Measurements from ENCODE around the gene MRPL48.
"Not testable (repeated sequence)": the region's sequence is repeated elsewhere in the genome, so short reads cannot be mapped to it uniquely, and the experiment has no call there.

The MRPL48 gene

GRCh38 chr11:73779084-73779902, 8.4 kb upstream of the MRPL48 start:
- peak; percentile 90 to 94 for DNase-seq (ENCODE audit: low read depth in 2 of 2, low spot score in 1 of 2)

DNA sequence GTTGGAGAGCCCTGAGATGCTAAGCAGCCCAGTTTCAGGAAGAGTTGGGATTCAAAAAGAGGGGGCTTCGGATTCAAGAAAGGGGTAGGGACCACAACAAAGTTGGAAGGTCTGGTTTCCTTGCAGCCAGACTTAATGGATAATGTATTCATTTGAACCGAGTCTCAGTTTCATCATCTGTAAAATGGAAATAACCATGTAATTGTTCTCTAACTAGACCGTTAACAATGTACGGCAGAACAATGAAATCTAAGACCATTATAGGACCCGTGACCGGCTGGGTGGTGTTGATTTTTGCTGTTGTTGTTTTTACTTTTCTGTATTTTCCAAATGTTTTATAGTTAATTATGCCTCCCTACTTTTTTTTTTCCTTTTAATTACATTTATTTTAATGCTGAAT, 6.4 kb upstream of the MRPL48 start:
- DNase-seq (ENCODE audit: low read depth in 2 of 2, low spot score in 1 of 2) = no peak

DNA sequence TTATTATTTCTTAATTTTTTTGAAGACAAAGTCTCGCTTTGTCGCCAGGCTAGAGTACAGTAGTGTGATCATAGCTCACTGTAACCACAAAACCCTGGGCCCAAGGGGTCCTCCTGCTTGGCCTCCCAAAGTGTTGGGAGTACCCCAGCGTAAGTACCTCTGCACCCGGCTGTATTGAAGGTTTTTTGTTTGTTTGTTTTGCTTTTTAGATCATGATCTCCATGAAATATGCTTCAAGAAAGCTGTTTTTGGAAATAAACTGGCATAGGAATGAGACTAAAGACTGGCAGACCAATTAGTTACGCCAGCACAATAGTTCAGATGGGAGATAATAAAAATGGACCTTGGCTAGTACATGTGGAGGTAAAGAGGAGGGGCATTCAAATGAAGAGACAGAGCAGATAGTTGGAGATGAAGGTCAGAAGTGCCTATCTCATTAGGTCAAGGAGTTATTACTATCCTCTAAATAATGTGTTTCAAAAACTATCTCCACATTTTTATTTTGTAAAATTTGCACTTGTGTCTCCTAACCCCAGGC, 4.1 kb upstream of the MRPL48 start:
- DNase-seq (ENCODE audit: low read depth in 2 of 2, low spot score in 1 of 2) = no peak

DNA sequence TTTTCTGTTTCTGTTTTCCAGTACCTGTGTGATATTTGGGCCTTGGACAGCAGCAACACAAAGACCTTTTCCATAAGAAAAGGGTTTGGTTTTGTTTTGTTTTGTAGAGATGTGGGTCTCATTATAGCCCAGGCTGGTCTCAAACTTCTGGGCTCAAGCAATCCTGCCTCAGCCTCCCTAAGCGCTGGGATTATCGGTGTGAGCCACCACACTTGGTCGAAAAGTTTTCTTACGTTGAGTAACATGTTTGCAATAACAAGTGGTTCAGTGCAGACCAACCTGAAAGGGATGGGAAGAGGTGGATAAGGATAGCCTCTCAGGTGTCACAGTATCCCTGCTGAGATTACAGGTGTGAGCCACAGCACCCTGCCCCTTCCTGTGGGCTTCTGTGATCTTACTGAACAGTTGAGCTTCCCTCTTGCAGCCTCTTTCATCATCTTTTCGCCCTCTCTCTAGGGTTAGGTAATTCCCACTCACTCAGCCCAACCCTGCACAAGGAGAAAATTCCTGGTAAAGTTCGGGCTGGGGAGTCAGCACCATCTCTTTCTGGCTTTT, 3.5 kb upstream of the MRPL48 start:
- no peak for DNase-seq (ENCODE audit: low read depth in 2 of 2, low spot score in 1 of 2)

- no peak for DNase-seq (ENCODE audit: low read depth in 2 of 2, low spot score in 1 of 2)
Observed at GRCh38 chr11:73784734-73785133, 2.9 kb upstream of the MRPL48 start.

DNA sequence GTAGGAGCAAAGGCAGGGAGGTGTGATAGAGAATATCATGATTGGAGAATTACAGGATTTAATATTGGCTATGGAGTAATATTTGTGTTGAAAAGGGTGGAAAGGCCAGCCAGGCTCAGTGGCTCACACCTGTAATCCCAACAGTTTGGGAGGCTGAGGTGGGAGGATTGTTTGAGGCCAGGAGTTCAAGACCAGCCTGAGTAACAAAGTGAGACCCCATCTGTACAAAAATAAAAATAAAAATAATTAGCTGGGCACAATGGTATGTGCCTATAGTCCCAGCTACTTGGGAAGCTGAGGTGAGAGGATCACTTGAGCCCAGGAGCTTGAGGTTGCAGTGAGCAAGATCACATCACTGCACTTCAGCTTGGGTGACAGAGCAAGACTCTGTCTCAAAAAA, 2.2 kb upstream of the MRPL48 start:
- not testable (repeated sequence) for DNase-seq (ENCODE audit: low read depth in 2 of 2, low spot score in 1 of 2)

DNA sequence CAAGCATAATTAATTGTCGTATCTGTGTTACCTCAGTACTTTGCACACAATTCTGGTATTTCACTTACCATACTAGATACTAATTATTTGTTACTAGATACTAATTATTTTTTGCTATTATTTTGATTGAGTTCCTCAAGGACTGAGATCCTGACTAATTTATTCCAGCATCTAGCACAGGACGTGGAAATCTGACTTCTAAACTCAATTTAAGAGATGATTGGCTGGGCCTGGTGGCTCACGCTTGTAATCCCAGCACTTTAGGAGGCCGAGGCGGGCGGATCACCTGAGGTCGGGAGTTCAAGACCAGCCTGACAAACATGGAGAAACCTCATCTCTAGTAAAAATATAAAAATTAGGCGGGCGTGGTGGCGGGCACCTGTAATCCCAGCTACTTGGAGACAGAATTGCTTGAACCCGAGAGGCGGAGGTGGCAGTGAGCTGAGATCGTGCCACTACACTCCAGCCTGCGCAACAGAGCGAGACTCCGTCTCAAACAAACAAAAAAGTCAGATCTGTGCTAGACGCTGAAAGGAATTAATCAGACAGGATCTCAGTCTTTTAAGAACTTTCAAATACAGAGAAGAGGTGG, 527 bp upstream of the MRPL48 start:
- no peak for DNase-seq (ENCODE audit: low read depth in 2 of 2, low spot score in 1 of 2)

DNA sequence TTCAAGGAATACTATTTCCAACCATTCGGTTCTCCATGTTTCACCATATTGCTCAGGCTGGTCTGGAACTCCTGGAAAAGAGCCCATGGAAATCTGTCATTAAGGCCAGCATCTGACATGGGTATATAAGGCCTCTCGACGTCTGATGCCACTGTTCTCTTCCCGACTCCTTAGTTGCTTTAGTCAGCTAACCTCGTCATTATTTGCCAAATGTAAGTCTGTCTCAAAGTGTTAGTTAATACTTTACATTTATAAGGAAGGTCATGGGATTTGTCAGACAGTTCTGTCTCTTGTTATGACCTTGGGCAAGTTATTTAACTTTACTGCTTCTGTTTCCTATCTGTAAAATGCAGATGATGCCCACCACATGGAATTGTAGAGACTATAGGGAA, 1.6 kb downstream of the MRPL48 start:
- no peak for DNase-seq (ENCODE audit: low read depth in 2 of 2, low spot score in 1 of 2)

DNA sequence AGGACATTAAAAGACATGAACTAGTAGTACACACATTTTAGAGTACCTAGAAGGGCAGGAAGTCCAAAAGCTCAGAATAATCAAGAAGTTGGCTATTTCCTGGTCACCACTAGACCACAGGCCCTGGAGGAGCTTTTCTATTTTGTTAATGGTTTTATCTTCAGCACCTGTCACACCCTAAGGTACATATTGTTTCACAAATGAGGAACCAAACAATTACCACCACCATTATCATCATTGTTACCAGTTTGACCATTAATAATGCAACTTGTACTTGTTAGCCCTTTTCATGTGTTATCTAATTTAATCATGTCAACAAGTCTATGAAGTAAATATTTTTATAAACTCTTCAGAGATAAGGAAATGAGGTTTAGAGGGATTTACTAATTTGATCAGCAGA, 4.9 kb downstream of the MRPL48 start:
- no peak for DNase-seq (ENCODE audit: low read depth in 2 of 2, low spot score in 1 of 2)

- no peak for DNase-seq (ENCODE audit: low read depth in 2 of 2, low spot score in 1 of 2)
Observed at GRCh38 chr11:73795925-73796632, 8.4 kb downstream of the MRPL48 start.

GRCh38 chr11:73797457-73797856, 9.8 kb downstream of the MRPL48 start:
- no peak for DNase-seq (ENCODE audit: low read depth in 2 of 2, low spot score in 1 of 2)

DNA sequence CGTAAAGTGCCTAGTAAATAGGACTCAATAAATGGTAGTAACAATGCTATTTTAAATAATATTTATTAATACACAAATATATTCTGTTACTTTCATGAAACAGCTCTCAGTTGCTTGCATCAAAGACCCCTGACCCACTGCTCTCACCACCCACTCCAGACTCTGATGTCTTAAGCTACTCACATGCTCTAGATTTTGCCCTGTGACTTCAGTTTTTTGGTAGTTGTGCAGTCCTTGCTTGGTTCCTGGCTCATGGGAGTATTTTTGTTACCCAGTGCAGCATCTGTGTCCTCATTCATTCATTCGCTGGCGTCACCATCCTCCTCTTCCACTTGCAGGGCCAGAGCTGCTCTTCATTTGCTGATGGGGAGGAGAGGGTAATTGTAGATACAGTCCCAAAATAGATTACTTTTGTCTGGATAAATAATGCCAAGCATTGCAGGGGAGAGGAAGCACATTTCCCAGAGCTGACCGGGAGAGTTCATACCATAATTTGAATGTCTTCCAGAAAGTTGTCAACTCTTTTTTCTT, 12.7 kb downstream of the MRPL48 start:
- DNase-seq (ENCODE audit: low read depth in 2 of 2, low spot score in 1 of 2) = no peak

- DNase-seq (ENCODE audit: low read depth in 2 of 2, low spot score in 1 of 2) = no peak
Observed at GRCh38 chr11:73801136-73801535, 13.5 kb downstream of the MRPL48 start.

DNA sequence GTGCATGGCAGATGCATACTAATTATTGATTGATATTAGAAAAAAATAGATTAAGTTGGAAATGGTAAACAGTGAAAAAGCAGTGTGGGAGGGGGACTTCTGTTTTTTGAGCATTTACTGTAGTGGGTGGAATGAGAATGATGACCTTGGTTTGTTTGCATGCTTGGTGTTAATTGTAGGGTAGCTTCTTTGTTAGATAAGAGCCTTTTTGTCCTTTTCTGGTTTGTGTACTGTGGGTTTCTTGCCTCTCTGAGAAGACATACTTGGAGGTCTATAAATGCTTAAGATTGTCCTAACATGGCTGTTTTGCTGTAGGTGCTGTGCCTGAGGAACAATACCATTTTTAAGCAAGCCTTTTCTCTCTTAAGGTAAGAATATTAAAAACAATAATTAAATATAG, 17.0 kb downstream of the MRPL48 start:
- DNase-seq (ENCODE audit: low read depth in 2 of 2, low spot score in 1 of 2) = no peak

DNA sequence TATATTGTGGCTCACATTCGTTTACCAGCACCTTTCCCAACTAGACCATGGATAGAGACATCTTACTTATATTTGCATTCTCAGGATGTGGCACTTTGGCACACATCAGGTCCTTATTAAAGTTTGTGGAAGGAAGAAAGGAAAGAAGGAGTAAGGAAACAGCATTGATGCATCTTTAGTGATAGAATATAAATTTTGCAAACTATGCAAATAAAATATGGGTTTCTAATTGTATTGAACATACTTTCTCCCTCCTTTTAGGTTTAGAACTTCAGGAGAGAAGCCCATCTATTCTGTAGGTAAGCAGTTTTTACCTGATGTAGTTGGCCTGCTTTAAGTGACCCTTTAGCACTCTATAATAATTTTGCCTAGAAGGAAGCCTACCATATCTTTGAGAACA, 20.4 kb downstream of the MRPL48 start:
- DNase-seq (ENCODE audit: low read depth in 2 of 2, low spot score in 1 of 2) = no peak

GRCh38 chr11:73810637-73811036, 23.0 kb downstream of the MRPL48 start:
- DNase-seq (ENCODE audit: low read depth in 2 of 2, low spot score in 1 of 2) = no peak

- DNase-seq (ENCODE audit: low read depth in 2 of 2, low spot score in 1 of 2) = no peak
Observed at GRCh38 chr11:73812234-73812633, 24.6 kb downstream of the MRPL48 start.

- DNase-seq (ENCODE audit: low read depth in 2 of 2, low spot score in 1 of 2) = no peak
Observed at GRCh38 chr11:73814812-73815211, 27.1 kb downstream of the MRPL48 start.

- no peak for DNase-seq (ENCODE audit: low read depth in 2 of 2, low spot score in 1 of 2)
Observed at GRCh38 chr11:73818846-73819245, 31.2 kb downstream of the MRPL48 start.

- no peak for DNase-seq (ENCODE audit: low read depth in 2 of 2, low spot score in 1 of 2)
Observed at GRCh38 chr11:73830261-73830660, 42.6 kb downstream of the MRPL48 start.

DNA sequence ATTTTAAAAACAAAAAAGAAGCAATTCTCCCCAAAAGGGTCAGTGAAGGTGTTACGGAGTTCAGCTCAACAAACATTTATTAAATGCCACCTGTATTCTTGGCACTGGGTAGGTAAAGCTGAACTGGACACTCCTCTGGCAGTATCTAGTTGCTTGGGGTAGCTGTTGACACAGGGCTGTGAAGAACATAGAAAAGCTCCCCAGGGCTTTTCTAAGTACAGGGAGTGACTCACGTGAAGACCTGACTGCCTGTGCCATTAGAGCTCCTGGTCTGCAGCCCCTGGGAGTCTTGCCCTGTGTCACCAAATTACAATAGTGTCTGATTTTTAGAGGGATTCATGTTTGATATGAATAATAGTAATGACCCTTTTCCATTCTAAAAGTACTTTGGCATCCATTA, 45.4 kb downstream of the MRPL48 start:
- no peak for DNase-seq (ENCODE audit: low read depth in 2 of 2, low spot score in 1 of 2)

Measured in stimulated activated CD8-positive, alpha-beta memory T cell treated with anti-CD3 and anti-CD28 coated beads, Interleukin-4, amount 100 ng/mL, for 1 hour (primary cell).